CD8-positive, alpha-beta memory T cell (primary cell): ENCODE results near the gene SAMD4A. TPM values are rescaled to one million over a fixed set of nuclear protein-coding genes. Genes with fewer than 3 reads are reported as not detected.
"Not testable (repeated sequence)": the region's sequence is repeated elsewhere in the genome, so short reads cannot be mapped to it uniquely, and the experiment has no call there.

Experiments used
- CTCF ChIA-PET: fragments of 350-600 bp; sonication (Branson Sonifier 250); formaldehyde crosslinking; loops from one replicate; lab custom pipeline; 2021; ENCODE audit warnings: antibody characterized with exemption; lab: Charles Lee
- POLR2A ChIA-PET: fragments of 350-600 bp; sonication (Branson Sonifier 250); formaldehyde crosslinking; loops from one replicate; lab custom pipeline; 2021; ENCODE audit warnings: antibody characterized with exemption; lab: Charles Lee
- DNase-seq, 5 donors: peaks; one replicate each; pipeline versions ENCODE4 v3.0.0 to v3.0.0-alpha.2; 2020 to 2022; ENCODE audit warnings: mixed read lengths in 1 of 5
- H3K27ac ChIP-seq: one replicate; pipeline ENCODE4 v1.7.0; 2013; ENCODE audit warnings: low read depth, mild to moderate bottlenecking, low read length, moderate library complexity
- H3K27me3 ChIP-seq: 2 replicates; pipeline ENCODE4 v1.7.0; 2013; ENCODE audit warnings: low read length, mild to moderate bottlenecking; ENCODE audit not compliant: insufficient read depth, poor library complexity, severe bottlenecking
- H3K36me3 ChIP-seq: 2 replicates; pipeline ENCODE4 v1.7.0; 2013; ENCODE audit warnings: mild to moderate bottlenecking, low read length, moderate library complexity; ENCODE audit not compliant: insufficient read depth
- H3K4me1 ChIP-seq: 2 replicates; pipeline ENCODE4 v1.7.0; 2013; ENCODE audit warnings: mild to moderate bottlenecking, low read length, moderate library complexity; ENCODE audit not compliant: insufficient read depth
- H3K4me3 ChIP-seq: 2 replicates; pipeline ENCODE4 v1.7.0; 2013; ENCODE audit warnings: mild to moderate bottlenecking, low read length
- H3K9me3 ChIP-seq: 2 replicates; pipeline ENCODE4 v1.7.0; 2013; ENCODE audit warnings: mild to moderate bottlenecking, low read length
- H3K27ac Mint-ChIP-seq, 8 donors: one replicate each; pipeline ENCODE4 v1.8.0; 2020 to 2021; ENCODE audit warnings: mixed read lengths in 8 of 8, mild to moderate bottlenecking in 6 of 8, inconsistent platforms in 3 of 8, moderate library complexity in 3 of 8
- H3K27me3 Mint-ChIP-seq, 2 donors: one replicate each; pipeline ENCODE4 v1.8.0; 2020 to 2021; ENCODE audit warnings: mixed read lengths in 2 of 2, mild to moderate bottlenecking in 1 of 2, moderate library complexity in 1 of 2
- H3K36me3 Mint-ChIP-seq, 3 donors: one replicate each; pipeline ENCODE4 v1.8.0; 2020 to 2021; ENCODE audit warnings: mixed read lengths in 3 of 3, inconsistent platforms in 1 of 3, mild to moderate bottlenecking in 1 of 3
- H3K4me1 Mint-ChIP-seq, 3 donors: one replicate each; pipeline ENCODE4 v1.8.0; 2020 to 2021; ENCODE audit warnings: mixed read lengths in 3 of 3, inconsistent platforms in 1 of 3, mild to moderate bottlenecking in 1 of 3
- H3K4me3 Mint-ChIP-seq, 7 donors: one replicate each; pipeline ENCODE4 v1.8.0; 2020 to 2021; ENCODE audit warnings: mixed read lengths in 7 of 7, mild to moderate bottlenecking in 6 of 7, moderate library complexity in 4 of 7, inconsistent platforms in 2 of 7
- H3K9me3 Mint-ChIP-seq, 5 donors: one replicate each; pipeline ENCODE4 v1.8.0; 2020 to 2022; ENCODE audit warnings: mixed read lengths in 5 of 5, mild to moderate bottlenecking in 3 of 5, moderate library complexity in 2 of 5, inconsistent platforms in 1 of 5
- polyA plus RNA-seq: library from polyadenylated mRNA; unstranded; fragments of 300-500 nt; fragmentation: Illumina TruSeq; gene quantifications from one replicate; pipeline ENCODE4 v1.2.3, GENCODE V29; 2021
- total RNA-seq, 2 experiments: library from RNA; stranded (reverse); gene quantifications; one replicate each; pipeline ENCODE4 v1.2.3, GENCODE V29; 2021

Gene SAMD4A
- total and polyA plus RNA-seq, 3 experiments from 2014 or later: 2.4 to 2.7 TPM; not detected in 1

DNA sequence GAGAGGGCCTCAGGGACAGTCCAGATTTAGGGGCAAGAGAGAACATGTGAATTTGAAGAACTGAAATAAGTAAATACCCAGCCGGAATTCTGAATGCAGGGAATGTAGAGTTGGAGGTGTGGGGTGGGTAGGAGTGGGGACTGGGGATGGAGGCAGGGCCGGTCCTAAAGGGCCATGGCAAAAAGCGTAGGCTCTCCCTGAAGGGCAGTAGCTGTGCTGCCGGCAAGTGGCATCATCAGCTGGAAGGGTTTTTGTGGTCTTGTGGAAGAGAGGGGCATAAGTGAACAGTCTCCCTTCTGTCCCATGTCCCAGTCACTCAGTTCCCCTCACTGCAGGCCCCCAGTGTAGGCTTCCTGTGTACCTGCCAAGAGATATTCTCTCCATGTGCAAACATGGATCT, 231.1 kb downstream of the SAMD4A start:
- no peaks in the 10 kb centered on the region for H3K4me1 Mint-ChIP-seq
- H3K27me3 Mint-ChIP-seq: peaks cover 18 to 27% of the 10 kb centered on the region in 2 donors
- Histone ChIP-seq H3K27me3 (no peaks in the 10 kb centered on the region), H3K27ac (no peak overlapping the region), H3K36me3 (no peaks in the 10 kb centered on the region), H3K9me3 (no peaks in the 10 kb centered on the region), H3K4me3 (no peak overlapping the region), H3K4me1 (no peaks in the 10 kb centered on the region)
- H3K4me3 Mint-ChIP-seq: no peak overlapping the region
- H3K9me3 Mint-ChIP-seq: peaks cover 0 to 5% (median 4%) of the 10 kb centered on the region in 5 donors
- ChIA-PET POLR2A (no interaction called here), CTCF (no interaction called here)
- no peak for DNase-seq
- peak overlapping the region in 1 of 8 donors; percentile 68 for H3K27ac Mint-ChIP-seq
- H3K36me3 Mint-ChIP-seq: peaks cover 0 to 8% (median 0%) of the 10 kb centered on the region in 3 donors

- H3K4me3 Mint-ChIP-seq: no peak overlapping the region
- no peak overlapping the region for H3K27ac Mint-ChIP-seq
- H3K36me3 ChIP-seq: no peaks in the 10 kb centered on the region
- H3K4me1 Mint-ChIP-seq: no peaks in the 10 kb centered on the region
- no peaks in the 10 kb centered on the region for H3K27me3 ChIP-seq
- H3K4me1 ChIP-seq: no peaks in the 10 kb centered on the region
- H3K9me3 Mint-ChIP-seq: peaks cover 0 to 5% (median 4%) of the 10 kb centered on the region in 5 donors
- no peak for DNase-seq
- H3K36me3 Mint-ChIP-seq: peaks cover 0 to 8% (median 0%) of the 10 kb centered on the region in 3 donors
- CTCF ChIA-PET: no interaction called here
- H3K9me3 ChIP-seq: no peaks in the 10 kb centered on the region
- peaks cover 18 to 27% of the 10 kb centered on the region in 2 donors for H3K27me3 Mint-ChIP-seq
- POLR2A ChIA-PET: no interaction called here
- no peak overlapping the region for H3K4me3 ChIP-seq
- no peak overlapping the region for H3K27ac ChIP-seq
These were observed 231.7 kb downstream of the SAMD4A start for GRCh38 chr14:54798465-54799124.

DNA sequence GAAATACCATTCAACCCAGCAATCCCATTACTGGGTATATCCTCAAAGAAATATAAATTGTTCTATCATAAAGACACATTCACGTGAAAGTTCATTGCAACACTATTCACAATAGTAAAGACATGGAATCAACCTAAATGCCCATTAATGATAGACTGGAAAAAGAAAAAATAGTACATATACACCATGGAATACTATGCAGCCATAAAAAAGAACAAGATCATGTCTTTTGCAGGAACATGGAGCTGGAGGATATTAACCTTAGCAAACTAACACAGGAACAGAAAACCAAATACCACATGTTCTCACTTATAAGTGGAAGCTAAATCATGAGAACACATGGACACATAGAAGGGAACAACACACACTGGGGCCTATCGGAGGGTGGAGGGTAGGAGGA, 234.6 kb downstream of the SAMD4A start:
- H3K36me3 ChIP-seq, H3K36me3 Mint-ChIP-seq, H3K9me3 Mint-ChIP-seq, H3K4me1 Mint-ChIP-seq, POLR2A ChIA-PET, CTCF ChIA-PET, H3K27ac ChIP-seq, H3K27me3 ChIP-seq, H3K4me3 Mint-ChIP-seq, H3K9me3 ChIP-seq, DNase-seq, H3K4me3 ChIP-seq, H3K4me1 ChIP-seq: not testable (repeated sequence)
- H3K27me3 Mint-ChIP-seq: peaks cover 22 to 26% of the 10 kb centered on the region in 2 donors
- peak overlapping the region in 1 of 8 donors; percentile 15 for H3K27ac Mint-ChIP-seq

DNA sequence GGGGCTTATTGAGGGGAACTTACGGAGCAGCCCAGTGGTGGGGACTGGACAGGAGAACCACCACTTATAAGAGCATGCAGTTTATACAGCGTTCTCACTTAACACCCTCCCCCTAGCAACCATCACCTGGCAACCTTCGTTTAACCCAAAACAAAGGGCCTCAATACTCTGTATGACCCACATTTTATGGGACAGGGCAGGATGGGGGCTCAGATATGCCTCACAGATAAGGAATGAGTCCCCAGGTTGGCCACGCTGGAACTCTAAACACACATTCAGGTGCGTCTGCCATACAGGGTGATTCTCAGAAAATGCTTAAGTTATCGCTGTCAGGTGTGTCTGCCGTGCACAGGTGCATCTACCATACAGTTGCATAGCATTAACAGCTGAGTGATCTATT, 236.5 kb downstream of the SAMD4A start:
- no peaks in the 10 kb centered on the region for H3K27me3 ChIP-seq
- H3K4me3 ChIP-seq: no peak overlapping the region
- Mint-ChIP-seq H3K27ac (no peak overlapping the region), H3K9me3 (no peaks in the 10 kb centered on the region), H3K27me3 (peaks cover 16 to 33% of the 10 kb centered on the region in 2 donors), H3K4me1 (peaks cover 4 to 8% (median 5%) of the 10 kb centered on the region in 3 donors), H3K4me3 (no peak overlapping the region), H3K36me3 (peaks cover 0 to 8% (median 0%) of the 10 kb centered on the region in 3 donors)
- no peak for DNase-seq
- H3K27ac ChIP-seq: no peak overlapping the region
- ChIA-PET CTCF (interaction anchor here (2.6 kb wide), 1 partner anchor 240 kb away, joined by 11 read pairs; no protein-coding TSS in a partner anchor), POLR2A (no interaction called here)
- H3K4me1 ChIP-seq: peaks cover 4% of the 10 kb centered on the region
- H3K36me3 ChIP-seq: no peaks in the 10 kb centered on the region
- no peaks in the 10 kb centered on the region for H3K9me3 ChIP-seq

GRCh38 chr14:54803926-54804537, 237.1 kb downstream of the SAMD4A start:
- H3K27ac Mint-ChIP-seq: no peak overlapping the region
- no peaks in the 10 kb centered on the region for H3K9me3 Mint-ChIP-seq
- H3K4me3 Mint-ChIP-seq: no peak overlapping the region
- ChIA-PET CTCF (interaction anchor here (0.8 to 2.6 kb wide), 2 partner anchors 28 to 241 kb away, joined by 3 to 11 read pairs; no protein-coding TSS in a partner anchor), POLR2A (no interaction called here)
- H3K36me3 Mint-ChIP-seq: peaks cover 0 to 8% (median 0%) of the 10 kb centered on the region in 3 donors
- Histone ChIP-seq H3K27ac (no peak overlapping the region), H3K4me3 (no peak overlapping the region), H3K4me1 (peaks cover 4% of the 10 kb centered on the region), H3K27me3 (no peaks in the 10 kb centered on the region), H3K36me3 (no peaks in the 10 kb centered on the region), H3K9me3 (no peaks in the 10 kb centered on the region)
- H3K27me3 Mint-ChIP-seq: peaks cover 14 to 36% of the 10 kb centered on the region in 2 donors
- peaks cover 4 to 8% (median 5%) of the 10 kb centered on the region in 3 donors for H3K4me1 Mint-ChIP-seq
- no peak for DNase-seq

GRCh38 chr14:54804538-54805041, 237.7 kb downstream of the SAMD4A start:
- Histone ChIP-seq H3K36me3 (no peaks in the 10 kb centered on the region), H3K4me3 (no peak overlapping the region), H3K9me3 (no peaks in the 10 kb centered on the region), H3K4me1 (peaks cover 4% of the 10 kb centered on the region), H3K27me3 (no peaks in the 10 kb centered on the region), H3K27ac (no peak overlapping the region)
- no peak overlapping the region for H3K4me3 Mint-ChIP-seq
- POLR2A ChIA-PET: no interaction called here
- H3K27me3 Mint-ChIP-seq: peaks cover 14 to 37% of the 10 kb centered on the region in 2 donors
- H3K36me3 Mint-ChIP-seq: peaks cover 0 to 8% (median 0%) of the 10 kb centered on the region in 3 donors
- CTCF ChIA-PET: interaction anchor here (0.8 to 2.6 kb wide), 5 partner anchors 10 to 241 kb away, joined by 3 to 11 read pairs (median 4); no protein-coding TSS in a partner anchor
- H3K9me3 Mint-ChIP-seq: no peaks in the 10 kb centered on the region
- H3K4me1 Mint-ChIP-seq: peaks cover 4 to 8% (median 5%) of the 10 kb centered on the region in 3 donors
- DNase-seq: no peak
- H3K27ac Mint-ChIP-seq: no peak overlapping the region

DNA sequence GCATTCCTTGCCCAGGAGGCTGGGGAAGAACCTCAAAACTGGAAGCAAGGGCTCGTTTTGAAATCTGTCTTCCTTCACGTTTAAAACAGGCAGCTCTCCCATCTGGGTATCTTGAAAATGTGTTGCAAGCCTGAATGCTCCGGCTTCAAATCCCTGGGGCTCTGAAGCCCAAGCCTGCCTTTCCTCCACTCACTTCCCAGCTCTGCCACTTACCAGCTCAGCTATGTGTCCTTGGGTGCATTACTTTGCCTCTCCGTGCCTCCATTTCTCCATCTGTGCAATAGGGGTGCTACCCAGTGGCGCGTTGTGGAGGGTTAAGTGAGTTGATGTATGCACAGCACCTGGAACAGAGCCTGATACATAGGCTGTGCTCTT, 238.1 kb downstream of the SAMD4A start:
- Histone ChIP-seq H3K36me3 (no peaks in the 10 kb centered on the region), H3K27me3 (no peaks in the 10 kb centered on the region), H3K27ac (no peak overlapping the region), H3K4me1 (peaks cover 4% of the 10 kb centered on the region), H3K4me3 (no peak overlapping the region), H3K9me3 (no peaks in the 10 kb centered on the region)
- no peak for DNase-seq
- Mint-ChIP-seq H3K27ac (peak overlapping the region in 1 of 8 donors; percentile 43), H3K9me3 (no peaks in the 10 kb centered on the region), H3K4me1 (peaks cover 4 to 8% (median 5%) of the 10 kb centered on the region in 3 donors), H3K27me3 (peaks cover 11 to 33% of the 10 kb centered on the region in 2 donors), H3K4me3 (no peak overlapping the region), H3K36me3 (peaks cover 0 to 8% (median 0%) of the 10 kb centered on the region in 3 donors)
- ChIA-PET POLR2A (no interaction called here), CTCF (interaction anchor here (1.1 to 2.6 kb wide), 5 partner anchors 10 to 242 kb away, joined by 3 to 11 read pairs (median 4); no protein-coding TSS in a partner anchor)
